Fibroblast of skin of back (primary cell): ENCODE measurements around the gene MYH9.
A peak's percentile ranks its signal among the peaks of the same experiment; 100 is the strongest.

Experiments used
- DNase-seq: peaks from one replicate; pipeline ENCODE4 v3.0.0-alpha.2; 2013

The MYH9 gene

GRCh38 chr22:36239401-36240171 is 148.2 kb downstream of the MYH9 start, which contains the start of gene APOL2:
Gene APOL2 (minus strand): TSS chr22:36239527. CDS start chr22:36233162, 6,365 bp downstream.
- DNase-seq: peak; percentile 96

GRCh38 chr22:36239150-36239400 is 148.7 kb downstream of the MYH9 start:
- no peak for DNase-seq

GRCh38 chr22:36238373-36239149 is 149.2 kb downstream of the MYH9 start:
- no peak for DNase-seq

GRCh38 chr22:36237462-36238372 is 150.1 kb downstream of the MYH9 start:
- DNase-seq: no peak

- DNase-seq: no peak
Observed at GRCh38 chr22:36236388-36237319, 151.1 kb downstream of the MYH9 start.

GRCh38 chr22:36235585-36235984 is 152.2 kb downstream of the MYH9 start:
- DNase-seq: no peak

GRCh38 chr22:36234919-36235318 is 152.8 kb downstream of the MYH9 start:
- DNase-seq: no peak

GRCh38 chr22:36234213-36234612 is 153.6 kb downstream of the MYH9 start:
- no peak for DNase-seq

- DNase-seq: no peak
Observed at GRCh38 chr22:36233796-36234195, 154.0 kb downstream of the MYH9 start.

GRCh38 chr22:36232715-36233401 is 154.9 kb downstream of the MYH9 start:
- DNase-seq: no peak
